Measurements from ENCODE around the gene GPR27. TPM values are rescaled to one million over a fixed set of nuclear protein-coding genes. Genes with fewer than 3 reads are reported as not detected.

Gene GPR27
- total RNA-seq, 1 donor from 2014 or later, result 18.3 TPM

DNA sequence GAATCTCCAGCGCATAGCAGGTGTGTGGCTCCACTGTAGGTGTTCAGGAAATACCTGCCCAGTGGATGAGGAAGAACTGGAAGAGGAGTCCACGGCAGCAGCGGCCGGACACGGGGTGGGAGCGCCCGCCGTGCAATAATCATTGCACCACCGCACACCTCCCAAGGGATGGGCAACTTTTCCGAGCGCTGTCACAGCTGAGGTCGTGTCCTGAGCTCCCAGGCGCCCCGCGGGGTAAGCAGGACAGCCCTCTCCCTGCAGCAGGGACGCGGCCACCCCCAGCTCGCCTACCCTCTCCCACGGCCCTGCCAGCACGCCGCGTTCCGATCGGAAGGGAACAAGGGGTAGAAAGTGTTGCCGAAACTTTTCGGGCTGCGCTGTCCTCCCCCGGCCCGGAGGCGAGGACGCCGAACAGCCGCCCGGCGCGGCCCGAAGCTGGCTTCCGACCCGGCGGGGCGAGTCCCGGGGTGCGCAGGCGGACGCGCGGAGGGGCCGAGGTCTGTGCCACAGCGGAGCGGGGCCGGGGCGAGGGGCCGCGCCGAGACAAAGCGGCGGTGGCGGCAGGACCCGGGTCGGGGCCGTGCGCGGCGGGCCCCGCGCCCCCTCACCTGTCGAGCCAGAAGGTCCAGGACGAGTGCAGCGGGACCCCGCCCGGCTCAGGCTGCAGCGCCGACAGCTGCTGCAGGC is 28.9 kb upstream of the GPR27 start:
- Mint-ChIP-seq H3K9me3 (no peaks in the 10 kb centered on the region), H3K27me3 (ENCODE audit: insufficient read depth, low read depth) (peaks cover 7% of the 10 kb centered on the region)

GRCh38 chr3:71725271-71725991 is 28.2 kb upstream of the GPR27 start, which contains the start of gene EIF4E3:
EIF4E3 (minus strand) TSS chr3:71725402; CDS start chr3:71725367, 35 bp downstream.
- H3K27me3 Mint-ChIP-seq (ENCODE audit: insufficient read depth, low read depth), result peaks cover 7% of the 10 kb centered on the region

More for the DNA sequence above, 28.9 kb upstream of the GPR27 start:
- Histone ChIP-seq H3K4me1 (peaks cover 20% of the 10 kb centered on the region), H3K27ac (no peak overlapping the region), H3K9ac (peak overlapping the region; percentile 45), H3K36me3 (no peaks in the 10 kb centered on the region), H4K20me1 (ENCODE audit: low read depth) (peaks cover 14% of the 10 kb centered on the region), H3K9me3 (ENCODE audit: low read depth) (no peaks in the 10 kb centered on the region), H3K27me3 (peaks cover 42% of the 10 kb centered on the region), H3K4me2 (peak overlapping the region; percentile 94), H3K4me3 (peak overlapping the region; percentile 80), H3K79me2 (ENCODE audit: low read depth) (no peaks in the 10 kb centered on the region), H2AFZ (replicated peaks) (peak overlapping the region; percentile 96), H3F3A (ENCODE audit: low read depth) (peaks cover 24% of the 10 kb centered on the region)
- peak; percentile 63 for DNase-seq (ENCODE audit: low spot score)
- Mint-ChIP-seq H3K4me3 (peak overlapping the region; percentile 90), H3K36me3 (no peaks in the 10 kb centered on the region), H3K4me1 (peaks cover 32% of the 10 kb centered on the region), H3K27ac (peak overlapping the region; percentile 58)
- no peak for TF ChIP-seq CTCF (IDR thresholded peaks at IDR 0.05)
- TF ChIP-seq EZH2 (IDR thresholded peaks at IDR 0.05), result no peak
- TF ChIP-seq EZH2phosphoT487 (IDR thresholded peaks at IDR 0.05), result no peak

GRCh38 chr3:71726146-71726545 is 27.5 kb upstream of the GPR27 start:
- Mint-ChIP-seq H3K27me3 (ENCODE audit: insufficient read depth, low read depth) (peaks cover 7% of the 10 kb centered on the region), H3K4me1 (peaks cover 36% of the 10 kb centered on the region), H3K27ac (no peak overlapping the region), H3K4me3 (peak overlapping the region; percentile 90), H3K36me3 (no peaks in the 10 kb centered on the region), H3K9me3 (no peaks in the 10 kb centered on the region)
- peaks cover 14% of the 10 kb centered on the region for H4K20me1 ChIP-seq (ENCODE audit: low read depth)
- H3K9me3 ChIP-seq (ENCODE audit: low read depth), result no peaks in the 10 kb centered on the region
- no peak overlapping the region for H3K27ac ChIP-seq
- TF ChIP-seq EZH2phosphoT487 (IDR thresholded peaks at IDR 0.05) (no peak), CTCF (IDR thresholded peaks at IDR 0.05) (no peak), EZH2 (IDR thresholded peaks at IDR 0.05) (no peak)
- H3F3A ChIP-seq (ENCODE audit: low read depth), result peaks cover 24% of the 10 kb centered on the region
- H3K36me3 ChIP-seq, result no peaks in the 10 kb centered on the region
- H3K4me3 ChIP-seq, result peak overlapping the region; percentile 63
- peak overlapping the region; percentile 89 for H3K4me2 ChIP-seq
- H3K9ac ChIP-seq, result no peak overlapping the region
- H3K27me3 ChIP-seq, result peaks cover 42% of the 10 kb centered on the region
- H3K4me1 ChIP-seq, result peaks cover 20% of the 10 kb centered on the region
- H3K79me2 ChIP-seq (ENCODE audit: low read depth), result no peaks in the 10 kb centered on the region
- peak overlapping the region; percentile 96 for H2AFZ ChIP-seq (replicated peaks)
- no peak for DNase-seq (ENCODE audit: low spot score)

More at GRCh38 chr3:71725271-71725991, 28.2 kb upstream of the GPR27 start, which contains the start of gene EIF4E3:
- peak within 1 kb of the TSS; percentile 45 for H3K9ac ChIP-seq
- no peaks in the 10 kb centered on the region for H3K36me3 ChIP-seq
- DNase-seq (ENCODE audit: low spot score), result peak; percentile 81
- no peaks in the 10 kb centered on the region for H3K36me3 Mint-ChIP-seq
- no peak within 1 kb of the TSS for H3K27ac ChIP-seq
- H2AFZ ChIP-seq (replicated peaks), result peak within 1 kb of the TSS; percentile 96
- H3K4me1 ChIP-seq, result peaks cover 20% of the 10 kb centered on the region
- TF ChIP-seq EZH2phosphoT487 (IDR thresholded peaks at IDR 0.05) (no peak), CTCF (IDR thresholded peaks at IDR 0.05) (no peak), EZH2 (IDR thresholded peaks at IDR 0.05) (no peak)
- peaks cover 36% of the 10 kb centered on the region for H3K4me1 Mint-ChIP-seq
- peak within 1 kb of the TSS; percentile 58 for H3K27ac Mint-ChIP-seq
- peaks cover 14% of the 10 kb centered on the region for H4K20me1 ChIP-seq (ENCODE audit: low read depth)
- no peaks in the 10 kb centered on the region for H3K79me2 ChIP-seq (ENCODE audit: low read depth)
- peak within 1 kb of the TSS; percentile 90 for H3K4me3 Mint-ChIP-seq
- H3F3A ChIP-seq (ENCODE audit: low read depth), result peaks cover 24% of the 10 kb centered on the region
- H3K27me3 ChIP-seq, result peaks cover 42% of the 10 kb centered on the region
- H3K9me3 Mint-ChIP-seq, result no peaks in the 10 kb centered on the region
- peak within 1 kb of the TSS; percentile 94 for H3K4me2 ChIP-seq
- no peaks in the 10 kb centered on the region for H3K9me3 ChIP-seq (ENCODE audit: low read depth)
- peak within 1 kb of the TSS; percentile 80 for H3K4me3 ChIP-seq
